SK-N-SH (cell line): ENCODE measurements around the gene CD320. TPM values are rescaled to one million over a fixed set of nuclear protein-coding genes. Genes with fewer than 3 reads are reported as not detected.

Experiments
- CTCF ChIA-PET: fragments of 300-600, 350-600 bp; formaldehyde crosslinking; extraction: SDS; loops from one replicate; lab custom pipeline; 2021; lab: Yijun Ruan, JAX
- POLR2A ChIA-PET: fragments of 350-600 bp; sonication (Branson Sonifier 250); formaldehyde crosslinking; extraction: SDS; loops from one replicate; lab custom pipeline; 2020; ENCODE audit warnings: antibody characterized with exemption, inconsistent platforms; lab: Yijun Ruan, JAX
- DNase-seq: peaks from one replicate; pipeline ENCODE4 v3.0.0; 2012
- H2AFZ ChIP-seq: fragments of 200-600 bp; sonication (generic); 2 replicates; pipeline ENCODE4 v1.8.1; 2016; ENCODE audit warnings: antibody characterized with exemption, mild to moderate bottlenecking, low read depth
- H3F3A ChIP-seq: fragments of 200-600 bp; sonication (generic); replicated peaks from 2 replicates; pipeline ENCODE3; 2016; ENCODE audit warnings: antibody characterized with exemption, mild to moderate bottlenecking; ENCODE audit not compliant: insufficient read depth
- H3K27ac ChIP-seq, 2 experiments: fragments of 200-500 bp in 1 of 2; fragments of 200-600 bp in 1 of 2; sonication (Bioruptor generic) in 1 of 2; sonication (generic), shearing (Covaris generic) in 1 of 2; 2 replicates each; pipeline versions ENCODE4 v1.5.1 to v1.6.1; 2014 to 2016; ENCODE audit warnings: low read depth in 2 of 2, inconsistent platforms in 1 of 2, low read length in 1 of 2, mild to moderate bottlenecking in 1 of 2, mixed read lengths in 1 of 2
- H3K27me3 ChIP-seq: fragments of 200-600 bp; sonication (generic), shearing (Covaris generic); 2 replicates; pipeline ENCODE4 v1.6.1; 2016; ENCODE audit warnings: mixed run types; ENCODE audit not compliant: insufficient read depth
- H3K36me3 ChIP-seq, 2 experiments: fragments of 200-500 bp in 1 of 2; fragments of 200-600 bp in 1 of 2; sonication (Bioruptor generic) in 1 of 2; sonication (generic) in 1 of 2; replicated peaks in 1 of 2; 2 replicates each; pipeline versions ENCODE3 to v1.5.1; 2014 to 2016; ENCODE audit warnings: low read length in 1 of 2, mild to moderate bottlenecking in 1 of 2; ENCODE audit not compliant: insufficient read depth in 2 of 2, control insufficient read depth in 1 of 2
- H3K4me1 ChIP-seq, 2 experiments: fragments of 200-500 bp in 1 of 2; fragments of 200-600 bp in 1 of 2; sonication (Bioruptor generic) in 1 of 2; sonication (generic), shearing (Covaris generic) in 1 of 2; 2 replicates each; pipeline versions ENCODE4 v1.5.1 to v1.6.1; 2014 to 2016; ENCODE audit warnings: low read depth in 1 of 2, low read length in 1 of 2, mixed run types in 1 of 2; ENCODE audit not compliant: insufficient read depth in 2 of 2, control insufficient read depth in 1 of 2
- H3K4me2 ChIP-seq: fragments of 200-600 bp; sonication (generic), shearing (Covaris generic); 2 replicates; pipeline ENCODE4 v1.6.1; 2017; ENCODE audit warnings: mixed run types
- H3K4me3 ChIP-seq, 2 experiments: fragments of 200-500 bp in 1 of 2; fragments of 200-600 bp in 1 of 2; sonication (Bioruptor generic) in 1 of 2; sonication (generic), shearing (Covaris generic) in 1 of 2; 2 replicates each; pipeline versions ENCODE4 v1.5.1 to v1.8.1; 2014 to 2016; ENCODE audit warnings: low read depth in 2 of 2, inconsistent platforms in 1 of 2, low read length in 1 of 2, mild to moderate bottlenecking in 1 of 2, mixed read lengths in 1 of 2, moderate library complexity in 1 of 2
- H3K79me2 ChIP-seq: fragments of 200-600 bp; sonication (generic); 2 replicates; pipeline ENCODE4 v1.8.1; 2017; ENCODE audit warnings: mild to moderate bottlenecking; ENCODE audit not compliant: insufficient read depth
- H3K9ac ChIP-seq: fragments of 200-600 bp; sonication (generic); 2 replicates; pipeline ENCODE4 v1.6.1; 2017; ENCODE audit warnings: mixed run types
- H3K9me2 ChIP-seq: fragments of 200-600 bp; sonication (generic); 2 replicates; pipeline ENCODE4 v1.6.1; 2017; ENCODE audit warnings: mixed run types
- H3K9me3 ChIP-seq: fragments of 200-600 bp; sonication (generic); 2 replicates; pipeline ENCODE4 v1.6.1; 2017; ENCODE audit warnings: mixed run types, mild to moderate bottlenecking, moderate library complexity
- H4K20me1 ChIP-seq: fragments of 200-600 bp; sonication (generic); 2 replicates; pipeline ENCODE4 v1.6.1; 2017; ENCODE audit warnings: mild to moderate bottlenecking, mixed run types; ENCODE audit not compliant: insufficient read depth
- ELF1 ChIP-seq: IDR thresholded peaks from 2 replicates; pipeline ENCODE4 v1.4.0; 2012
- EZH2phosphoT487 ChIP-seq: fragments of 200-600 bp; sonication (generic); IDR thresholded peaks from 2 replicates; pipeline ENCODE4 v1.6.1; 2017; ENCODE audit warnings: low read depth, mixed run types, mild to moderate bottlenecking, antibody characterized with exemption, moderate library complexity, borderline replicate concordance
- FOXM1 ChIP-seq: IDR thresholded peaks from 2 replicates; pipeline ENCODE4 v1.4.0; 2012; ENCODE audit warnings: low read depth, mild to moderate bottlenecking
- GABPA ChIP-seq: IDR thresholded peaks from 2 replicates; pipeline ENCODE4 v1.4.0; 2012; ENCODE audit warnings: low read depth, mild to moderate bottlenecking
- GATA2 ChIP-seq: sonication (generic); formaldehyde crosslinking; IDR thresholded peaks from 2 replicates; pipeline ENCODE4 v1.5.0; 2020; ENCODE audit warnings: mild to moderate bottlenecking, missing genetic modification reagents
- JUND ChIP-seq: IDR thresholded peaks from 2 replicates; pipeline ENCODE4 v1.4.0; 2012
- MEF2A ChIP-seq: IDR thresholded peaks from 2 replicates; pipeline ENCODE4 v1.4.0; 2012; ENCODE audit warnings: low read depth, borderline replicate concordance
- MXI1 ChIP-seq: IDR thresholded peaks from 2 replicates; pipeline ENCODE4 v1.6.1; 2012; ENCODE audit warnings: mild to moderate bottlenecking, low read depth, low read length, improper control_type of control experiment
- PBX3 ChIP-seq: IDR thresholded peaks from 2 replicates; pipeline ENCODE4; 2012
- RAD21 ChIP-seq: IDR thresholded peaks from 2 replicates; pipeline ENCODE4 v1.6.1; 2012; ENCODE audit warnings: mild to moderate bottlenecking, low read length
- RCOR1 ChIP-seq: fragments of 150-350 bp; IDR thresholded peaks from 2 replicates; pipeline ENCODE4 v1.6.1; 2017; ENCODE audit warnings: antibody characterized with exemption, low read length
- RFX5 ChIP-seq: IDR thresholded peaks from 2 replicates; pipeline ENCODE4 v1.6.1; 2012; ENCODE audit warnings: mild to moderate bottlenecking, improper control_type of control experiment, low read length
- SMC3 ChIP-seq: IDR thresholded peaks from 2 replicates; pipeline ENCODE4 v1.6.1; 2012; ENCODE audit warnings: low read depth, low read length, improper control_type of control experiment
- YY1 ChIP-seq: IDR thresholded peaks from 2 replicates; pipeline ENCODE4 v1.4.0; 2012; ENCODE audit warnings: low read depth, mild to moderate bottlenecking
- ZBTB33 ChIP-seq: IDR thresholded peaks from 2 replicates; pipeline ENCODE4 v1.4.0; 2012; ENCODE audit warnings: low read depth, borderline replicate concordance
- WGBS: methylation state at CpG from one replicate; pipeline ENCODE4 v1.1.6; 2017; ENCODE audit warnings: low lambda C conversion rate; 5-methylcytosine and 5-hydroxymethylcytosine counted together
- polyA plus RNA-seq, 3 experiments: library from polyadenylated mRNA; depleted of rRNA; stranded (reverse); fragments of >200 nt; gene quantifications; 2 replicates each; pipeline ENCODE4 v1.2.3, GENCODE V29; 2012
- TF ChIP-seq, protein P1 (sequence below): fragments of 150-350 bp; IDR thresholded peaks from 2 replicates; pipeline ENCODE4 v1.6.1; 2016; ENCODE audit warnings: mild to moderate bottlenecking, low read depth, low read length

CD320 gene
- polyA plus RNA-seq, 1 of the 3 experiments (the other 2 are of a cell fraction): 129 TPM

GRCh38 chr19:8336072-8336569, 28.0 kb upstream of the CD320 start:
- no peak for DNase-seq
- H3K4me2 ChIP-seq: no peak overlapping the region
- POLR2A ChIA-PET: no interaction called here
- no peak overlapping the region for H3K27ac ChIP-seq
- no peaks in the 10 kb centered on the region for H3K9me3 ChIP-seq
- WGBS: 28% methylated on average over 21 of the region's 27 CpGs
- peaks cover 47% of the 10 kb centered on the region for H3K27me3 ChIP-seq
- no peak overlapping the region for H3K4me3 ChIP-seq
- CTCF ChIA-PET: interaction anchor here (0.9 to 4.0 kb wide), 7 partner anchors 12 to 178 kb away, joined by 3 to 27 read pairs (median 3); partner anchors contain the start of genes NDUFA7, RPS28 and ZNF414
- no peaks in the 10 kb centered on the region for H3F3A ChIP-seq
- H3K4me1 ChIP-seq: no peaks in the 10 kb centered on the region; a peak in 1 of 4 replicates
- no peak overlapping the region for H3K9ac ChIP-seq
- H3K36me3 ChIP-seq: no peaks in the 10 kb centered on the region
- no peak overlapping the region for H2AFZ ChIP-seq
- H3K9me2 ChIP-seq: no peaks in the 10 kb centered on the region
- no peaks in the 10 kb centered on the region for H4K20me1 ChIP-seq
- no peaks in the 10 kb centered on the region for H3K79me2 ChIP-seq
- TF ChIP-seq RFX5: no peak
- TF ChIP-seq ZBTB33: no peak
- no peak for TF ChIP-seq RCOR1
- TF ChIP-seq EZH2phosphoT487: no peak
- TF ChIP-seq GABPA: no peak
- TF ChIP-seq YY1: no peak
- no peak for TF ChIP-seq ELF1
- TF ChIP-seq JUND: no peak
- TF ChIP-seq, protein P1, sequence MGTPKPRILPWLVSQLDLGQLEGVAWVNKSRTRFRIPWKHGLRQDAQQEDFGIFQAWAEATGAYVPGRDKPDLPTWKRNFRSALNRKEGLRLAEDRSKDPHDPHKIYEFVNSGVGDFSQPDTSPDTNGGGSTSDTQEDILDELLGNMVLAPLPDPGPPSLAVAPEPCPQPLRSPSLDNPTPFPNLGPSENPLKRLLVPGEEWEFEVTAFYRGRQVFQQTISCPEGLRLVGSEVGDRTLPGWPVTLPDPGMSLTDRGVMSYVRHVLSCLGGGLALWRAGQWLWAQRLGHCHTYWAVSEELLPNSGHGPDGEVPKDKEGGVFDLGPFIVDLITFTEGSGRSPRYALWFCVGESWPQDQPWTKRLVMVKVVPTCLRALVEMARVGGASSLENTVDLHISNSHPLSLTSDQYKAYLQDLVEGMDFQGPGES: no peak
- no peak for TF ChIP-seq MEF2A
- no peak for TF ChIP-seq RAD21
- no peak for TF ChIP-seq GATA2
- TF ChIP-seq SMC3: no peak
- TF ChIP-seq FOXM1: no peak
- TF ChIP-seq MXI1: no peak
- TF ChIP-seq PBX3: no peak
